Osteocyte (in vitro differentiated cells): ENCODE data around the gene MIS18BP1. TPM values are rescaled to one million over a fixed set of nuclear protein-coding genes. Genes with fewer than 3 reads are reported as not detected.
"Not testable (repeated sequence)": the region's sequence is repeated elsewhere in the genome, so short reads cannot be mapped to it uniquely, and the experiment has no call there.

Experiments
- DNase-seq: peaks from one replicate; pipeline ENCODE4 v3.0.0; 2021; ENCODE audit warnings: mixed read lengths; ENCODE audit not compliant: unreplicated experiment; ENCODE audit errors: extremely low spot score
- H3K27ac Mint-ChIP-seq: one replicate; pipeline ENCODE4 v1.8.0; 2021; ENCODE audit warnings: mild to moderate bottlenecking, mixed read lengths; ENCODE audit not compliant: unreplicated experiment
- H3K27me3 Mint-ChIP-seq: one replicate; pipeline ENCODE4 v1.8.0; 2021; ENCODE audit warnings: mixed read lengths; ENCODE audit not compliant: unreplicated experiment
- H3K36me3 Mint-ChIP-seq: one replicate; pipeline ENCODE4 v1.8.0; 2021; ENCODE audit warnings: mixed read lengths; ENCODE audit not compliant: unreplicated experiment
- H3K4me1 Mint-ChIP-seq: one replicate; pipeline ENCODE4 v1.8.0; 2021; ENCODE audit warnings: mixed read lengths; ENCODE audit not compliant: unreplicated experiment
- H3K4me3 Mint-ChIP-seq: one replicate; pipeline ENCODE4 v1.8.0; 2021; ENCODE audit warnings: mild to moderate bottlenecking, moderate library complexity, mixed read lengths; ENCODE audit not compliant: unreplicated experiment
- H3K9me3 Mint-ChIP-seq: one replicate; pipeline ENCODE4 v1.8.0; 2021; ENCODE audit warnings: mixed read lengths; ENCODE audit not compliant: unreplicated experiment
- long read RNA-seq: library from polyadenylated mRNA; unstranded; transcript quantifications from one replicate; pipeline ENCODE4 v2.0.0, GENCODE V29; 2021
- total RNA-seq: library from RNA; stranded (reverse); gene quantifications from 2 replicates; pipeline ENCODE4 v1.2.1, GENCODE V29; 2021
- TF ChIP-seq, protein P1 (sequence below): fragments of 200-600 bp; sonication (generic); IDR thresholded peaks from 2 replicates; pipeline ENCODE4 v1.5.0; 2021; ENCODE audit warnings: antibody characterized with exemption, mild to moderate bottlenecking, moderate library complexity

The MIS18BP1 gene
- total RNA-seq: 14.2 and 14.3 TPM in 2 replicates
- long read RNA-seq, partial matches to known transcripts: 47 of 56 reads
- long read RNA-seq, other reads (novel, unspliced or antisense): 8 of 56 reads

DNA sequence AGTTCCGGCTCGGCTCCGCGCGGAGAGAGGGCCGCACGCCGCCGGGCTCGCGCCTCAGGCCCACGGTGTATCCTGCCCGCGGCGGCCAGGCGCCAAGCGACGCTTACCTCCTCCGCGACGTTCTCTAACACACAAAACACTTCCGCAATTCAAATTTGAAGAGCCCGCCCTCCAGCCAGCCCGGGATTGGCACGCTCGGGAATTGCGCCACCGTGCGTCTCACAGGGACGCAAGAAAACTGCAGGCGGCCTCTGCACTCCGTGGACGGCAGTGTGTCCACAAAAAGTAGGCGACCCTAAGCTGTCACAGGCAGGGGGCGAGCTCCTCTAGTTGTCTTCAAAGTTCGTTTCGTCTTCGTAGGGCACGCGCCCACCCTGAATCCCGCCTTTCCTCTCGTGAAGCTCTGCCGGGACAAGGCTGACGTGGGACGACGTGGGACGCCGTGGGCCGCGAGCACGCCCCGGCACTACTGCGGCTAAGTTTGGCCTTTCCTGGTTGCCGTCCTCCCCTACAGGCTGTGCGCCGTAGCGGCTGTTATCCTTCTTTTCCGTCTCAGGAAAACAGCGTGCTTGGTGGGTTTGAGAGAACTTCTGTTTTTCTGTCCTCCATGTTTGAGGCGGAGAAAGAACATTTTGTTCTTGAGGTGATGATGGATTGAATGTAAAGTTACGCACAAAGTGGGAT, at the start of gene MIS18BP1:
Gene MIS18BP1 (minus strand): TSS at position 133 of the 684 bp plus-strand sequence. CDS start 5,916 bp downstream, outside the sequence.
- DNase-seq: peak; percentile 97
- H3K4me1 Mint-ChIP-seq: peaks cover 25% of the 10 kb centered on the region
- peak within 1 kb of the TSS; percentile 98 for H3K27ac Mint-ChIP-seq
- peaks cover 2% of the 10 kb centered on the region for H3K27me3 Mint-ChIP-seq
- TF ChIP-seq, protein P1, sequence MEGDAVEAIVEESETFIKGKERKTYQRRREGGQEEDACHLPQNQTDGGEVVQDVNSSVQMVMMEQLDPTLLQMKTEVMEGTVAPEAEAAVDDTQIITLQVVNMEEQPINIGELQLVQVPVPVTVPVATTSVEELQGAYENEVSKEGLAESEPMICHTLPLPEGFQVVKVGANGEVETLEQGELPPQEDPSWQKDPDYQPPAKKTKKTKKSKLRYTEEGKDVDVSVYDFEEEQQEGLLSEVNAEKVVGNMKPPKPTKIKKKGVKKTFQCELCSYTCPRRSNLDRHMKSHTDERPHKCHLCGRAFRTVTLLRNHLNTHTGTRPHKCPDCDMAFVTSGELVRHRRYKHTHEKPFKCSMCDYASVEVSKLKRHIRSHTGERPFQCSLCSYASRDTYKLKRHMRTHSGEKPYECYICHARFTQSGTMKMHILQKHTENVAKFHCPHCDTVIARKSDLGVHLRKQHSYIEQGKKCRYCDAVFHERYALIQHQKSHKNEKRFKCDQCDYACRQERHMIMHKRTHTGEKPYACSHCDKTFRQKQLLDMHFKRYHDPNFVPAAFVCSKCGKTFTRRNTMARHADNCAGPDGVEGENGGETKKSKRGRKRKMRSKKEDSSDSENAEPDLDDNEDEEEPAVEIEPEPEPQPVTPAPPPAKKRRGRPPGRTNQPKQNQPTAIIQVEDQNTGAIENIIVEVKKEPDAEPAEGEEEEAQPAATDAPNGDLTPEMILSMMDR: peak; percentile 79
- peaks cover under 1% of the 10 kb centered on the region for H3K36me3 Mint-ChIP-seq
- H3K4me3 Mint-ChIP-seq: peak within 1 kb of the TSS; percentile 90
- peaks cover 12% of the 10 kb centered on the region for H3K9me3 Mint-ChIP-seq

DNA sequence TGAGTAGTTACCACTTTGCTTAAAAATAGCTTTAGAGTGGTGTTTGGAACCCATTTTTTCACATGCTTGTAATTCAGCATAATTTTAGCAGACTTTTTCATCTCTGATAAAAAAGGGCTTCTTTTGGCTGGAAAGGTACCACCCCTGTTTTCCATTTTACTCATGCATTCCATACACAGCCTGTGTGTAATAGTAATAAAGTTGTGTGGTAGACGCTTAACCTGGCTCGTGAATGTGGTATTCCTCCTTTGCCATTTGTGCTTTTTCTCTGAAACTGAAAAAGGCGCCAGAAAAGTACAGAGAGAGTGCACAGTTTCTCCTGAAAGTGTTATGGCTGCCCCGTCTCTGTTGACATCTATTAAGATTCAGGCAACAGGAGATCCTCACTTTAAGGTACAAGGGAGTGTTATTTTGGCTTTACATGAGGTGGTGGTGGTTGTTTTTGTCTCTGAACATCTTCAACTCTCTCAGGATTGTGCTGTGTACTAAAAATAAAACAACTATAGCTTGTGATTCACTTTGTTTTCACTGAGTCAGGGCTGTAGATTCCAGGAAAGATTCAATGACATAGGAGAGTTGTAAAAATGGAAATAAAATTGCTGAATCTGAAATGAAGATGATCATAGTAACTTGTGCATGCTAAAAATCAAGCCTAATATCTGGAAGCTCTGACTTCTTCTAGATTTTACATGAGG, 45.6 kb upstream of the MIS18BP1 start:
- peaks cover 5% of the 10 kb centered on the region for H3K9me3 Mint-ChIP-seq
- H3K27ac Mint-ChIP-seq: no peak overlapping the region
- peaks cover 17% of the 10 kb centered on the region for H3K27me3 Mint-ChIP-seq
- no peak for DNase-seq
- no peak overlapping the region for H3K4me3 Mint-ChIP-seq
- no peaks in the 10 kb centered on the region for H3K4me1 Mint-ChIP-seq
- no peaks in the 10 kb centered on the region for H3K36me3 Mint-ChIP-seq
- TF ChIP-seq, protein P1: no peak

DNA sequence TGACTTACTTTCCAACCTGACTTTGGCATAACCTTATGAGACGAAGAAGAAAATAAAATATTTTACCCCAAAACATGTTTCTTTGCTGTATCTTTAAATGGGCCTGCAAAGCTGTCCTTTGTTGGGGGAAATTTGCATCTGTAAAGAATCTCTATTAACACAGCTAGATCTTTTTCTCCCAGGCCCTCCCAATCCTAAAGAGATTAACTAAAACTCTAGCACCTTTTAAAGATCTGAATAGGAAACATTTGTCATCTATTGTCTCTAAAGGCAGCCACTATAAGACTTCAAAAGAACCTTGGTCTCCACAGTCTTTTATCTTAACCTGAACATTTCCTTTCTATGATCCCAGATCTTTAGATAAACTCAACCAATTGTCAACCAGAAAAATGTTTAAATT, 41.8 kb upstream of the MIS18BP1 start:
- not testable (repeated sequence) for H3K4me1 Mint-ChIP-seq, H3K36me3 Mint-ChIP-seq, DNase-seq, H3K27ac Mint-ChIP-seq, H3K4me3 Mint-ChIP-seq, H3K9me3 Mint-ChIP-seq
- peaks cover 33% of the 10 kb centered on the region for H3K27me3 Mint-ChIP-seq

DNA sequence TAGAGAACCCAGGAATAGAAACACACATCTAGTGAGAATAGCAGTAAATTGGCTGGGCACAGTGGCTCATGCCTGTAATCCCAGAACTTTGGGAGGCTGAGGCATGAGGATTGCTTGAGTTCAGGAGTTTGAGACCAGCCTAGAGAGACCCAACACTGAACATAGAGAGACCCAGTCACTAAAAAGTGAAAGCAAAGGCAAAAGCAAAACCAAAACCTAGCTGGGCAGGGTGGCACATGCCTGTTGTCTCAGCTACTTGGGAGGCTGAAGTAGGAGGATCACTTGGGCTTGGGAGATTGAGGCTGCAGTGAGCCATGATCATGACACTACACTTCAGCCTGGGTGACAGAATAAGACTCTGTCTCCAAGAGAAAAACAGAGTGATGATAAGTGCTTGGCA, 37.5 kb upstream of the MIS18BP1 start:
- H3K36me3 Mint-ChIP-seq: no peaks in the 10 kb centered on the region
- no peak overlapping the region for H3K27ac Mint-ChIP-seq
- H3K9me3 Mint-ChIP-seq: no peaks in the 10 kb centered on the region
- peaks cover 42% of the 10 kb centered on the region for H3K27me3 Mint-ChIP-seq
- TF ChIP-seq, protein P1: no peak
- no peak overlapping the region for H3K4me3 Mint-ChIP-seq
- no peak for DNase-seq
- no peaks in the 10 kb centered on the region for H3K4me1 Mint-ChIP-seq

DNA sequence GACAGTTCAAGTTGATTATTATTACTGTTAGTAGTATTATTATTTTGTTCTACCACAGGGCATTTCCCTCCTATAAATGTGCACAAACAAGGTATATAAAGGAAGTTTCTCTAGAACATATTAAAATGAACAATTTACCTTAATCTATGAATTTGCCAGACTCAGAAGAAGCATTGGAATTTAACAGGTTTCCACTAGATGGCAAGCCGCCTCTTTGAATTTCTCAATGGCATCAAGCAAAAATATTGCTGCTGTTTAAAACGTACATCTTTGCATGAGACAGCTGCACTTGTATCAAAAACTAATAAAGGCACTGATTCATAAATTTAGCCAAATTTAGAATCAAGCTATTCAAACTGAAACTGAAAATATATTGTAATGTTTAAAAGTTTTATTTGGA, 34.6 kb upstream of the MIS18BP1 start:
- no peaks in the 10 kb centered on the region for H3K9me3 Mint-ChIP-seq
- H3K4me3 Mint-ChIP-seq: no peak overlapping the region
- TF ChIP-seq, protein P1: no peak
- H3K27ac Mint-ChIP-seq: no peak overlapping the region
- H3K27me3 Mint-ChIP-seq: peaks cover 24% of the 10 kb centered on the region
- DNase-seq: no peak
- H3K4me1 Mint-ChIP-seq: no peaks in the 10 kb centered on the region
- no peaks in the 10 kb centered on the region for H3K36me3 Mint-ChIP-seq
